ENCODE measurements around the gene SYCP2.
A peak's percentile ranks its signal among the peaks of the same experiment; 100 is the strongest.

SYCP2 gene

GRCh38 chr20:59850018-59850641 lies 83.3 kb downstream of the SYCP2 start:
- Histone ChIP-seq H3K27ac (ENCODE audit: low read length) (no peak overlapping the region), H3K9me3 (replicated peaks; ENCODE audit: insufficient read depth, low read length) (no peaks in the 10 kb centered on the region), H3K9ac (ENCODE audit: low read length) (no peak overlapping the region), H4K20me1 (ENCODE audit: insufficient read depth, low read length) (no peaks in the 10 kb centered on the region), H3K9me2 (replicated peaks; ENCODE audit: insufficient read depth, low read length) (no peaks in the 10 kb centered on the region), H3K4me1 (ENCODE audit: low read length) (no peaks in the 10 kb centered on the region), H3K27me3 (replicated peaks; ENCODE audit: insufficient read depth, low read length) (no peaks in the 10 kb centered on the region), H3K79me2 (ENCODE audit: low read length) (no peaks in the 10 kb centered on the region), H3K4me3 (ENCODE audit: low read length) (no peak overlapping the region), H3K4me2 (ENCODE audit: low read depth, low read length) (no peak overlapping the region), H3K36me3 (replicated peaks; ENCODE audit: insufficient read depth, low read length) (no peaks in the 10 kb centered on the region), H3F3A (ENCODE audit: insufficient read depth, low read length) (no peaks in the 10 kb centered on the region), H2AFZ (ENCODE audit: low read length) (no peak overlapping the region)
- DNase-seq: peak; percentile 53
- TF ChIP-seq EZH2 (optimal IDR thresholded peaks at IDR 0.05; ENCODE audit: low read depth, low read length): no peak
- peak; percentile 67 for TF ChIP-seq CTCF (IDR thresholded peaks at IDR 0.05; ENCODE audit: low read length)

GRCh38 chr20:59848182-59848581 lies 85.3 kb downstream of the SYCP2 start:
- Histone ChIP-seq H2AFZ (ENCODE audit: low read length) (no peak overlapping the region), H3K4me3 (ENCODE audit: low read length) (no peak overlapping the region), H3K27ac (ENCODE audit: low read length) (no peak overlapping the region), H3K27me3 (replicated peaks; ENCODE audit: insufficient read depth, low read length) (no peaks in the 10 kb centered on the region), H3K79me2 (ENCODE audit: low read length) (no peaks in the 10 kb centered on the region), H4K20me1 (ENCODE audit: insufficient read depth, low read length) (no peaks in the 10 kb centered on the region), H3K4me1 (ENCODE audit: low read length) (no peaks in the 10 kb centered on the region), H3K9me2 (replicated peaks; ENCODE audit: insufficient read depth, low read length) (no peaks in the 10 kb centered on the region), H3F3A (ENCODE audit: insufficient read depth, low read length) (no peaks in the 10 kb centered on the region), H3K4me2 (ENCODE audit: low read depth, low read length) (no peak overlapping the region), H3K9me3 (replicated peaks; ENCODE audit: insufficient read depth, low read length) (no peaks in the 10 kb centered on the region), H3K9ac (ENCODE audit: low read length) (no peak overlapping the region), H3K36me3 (replicated peaks; ENCODE audit: insufficient read depth, low read length) (no peaks in the 10 kb centered on the region)
- no peak for DNase-seq
- no peak for TF ChIP-seq CTCF (IDR thresholded peaks at IDR 0.05; ENCODE audit: low read length)
- TF ChIP-seq EZH2phosphoT487 (IDR thresholded peaks at IDR 0.05; ENCODE audit: low read length): no peak

GRCh38 chr20:59845472-59845871 lies 88.0 kb downstream of the SYCP2 start:
- no peaks in the 10 kb centered on the region for H3K79me2 ChIP-seq (ENCODE audit: low read length)
- TF ChIP-seq EZH2 (optimal IDR thresholded peaks at IDR 0.05; ENCODE audit: low read depth, low read length) (no peak), EZH2phosphoT487 (IDR thresholded peaks at IDR 0.05; ENCODE audit: low read length) (no peak), CTCF (IDR thresholded peaks at IDR 0.05; ENCODE audit: low read length) (no peak)
- no peak for DNase-seq
- no peaks in the 10 kb centered on the region for H3K9me3 ChIP-seq (replicated peaks; ENCODE audit: insufficient read depth, low read length)
- no peaks in the 10 kb centered on the region for H3F3A ChIP-seq (ENCODE audit: insufficient read depth, low read length)
- no peak overlapping the region for H3K4me2 ChIP-seq (ENCODE audit: low read depth, low read length)
- no peaks in the 10 kb centered on the region for H3K4me1 ChIP-seq (ENCODE audit: low read length)
- H3K9ac ChIP-seq (ENCODE audit: low read length): no peak overlapping the region
- no peaks in the 10 kb centered on the region for H4K20me1 ChIP-seq (ENCODE audit: insufficient read depth, low read length)
- no peak overlapping the region for H2AFZ ChIP-seq (ENCODE audit: low read length)
- no peaks in the 10 kb centered on the region for H3K27me3 ChIP-seq (replicated peaks; ENCODE audit: insufficient read depth, low read length)
- H3K27ac ChIP-seq (ENCODE audit: low read length): no peak overlapping the region
- no peaks in the 10 kb centered on the region for H3K9me2 ChIP-seq (replicated peaks; ENCODE audit: insufficient read depth, low read length)
- no peak overlapping the region for H3K4me3 ChIP-seq (ENCODE audit: low read length)
- H3K36me3 ChIP-seq (replicated peaks; ENCODE audit: insufficient read depth, low read length): no peaks in the 10 kb centered on the region
